Erythroblast (primary cell): ENCODE data around the gene MACROD2.

Experiments
- GATA1 ChIP-seq: IDR thresholded peaks from 2 replicates; pipeline ENCODE4 v1.6.1; 2011; ENCODE audit warnings: low read depth, mild to moderate bottlenecking, control low read depth, low read length, moderate library complexity
- POLR2A ChIP-seq: IDR thresholded peaks from 2 replicates; pipeline ENCODE4 v1.6.1; 2011; ENCODE audit warnings: mild to moderate bottlenecking, low read length

DNA sequence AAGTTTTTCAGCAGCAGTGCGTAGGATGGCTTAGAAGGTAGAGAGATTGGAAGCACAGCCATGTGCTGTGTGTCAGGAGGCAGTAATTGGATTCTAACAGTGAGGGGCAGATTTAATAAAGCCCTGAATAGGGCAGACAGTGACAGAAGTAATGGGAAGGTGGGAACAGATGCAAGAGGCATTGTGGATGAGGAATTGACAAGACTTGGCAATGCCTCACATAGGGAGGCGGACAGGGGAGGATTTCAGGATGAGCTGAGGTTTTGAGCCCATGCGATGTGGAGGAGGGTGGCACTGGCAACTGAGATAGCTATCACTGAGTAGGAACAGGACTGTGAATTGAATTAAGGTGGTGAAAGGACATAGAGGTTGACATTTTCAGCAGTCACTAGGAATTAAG, 604.3 kb downstream of the MACROD2 start:
- no peak for TF ChIP-seq POLR2A
- no peak for TF ChIP-seq GATA1
